Esophagus muscularis mucosa (tissue), 4 donors: ENCODE results near the gene OR5B12. TPM values are rescaled to one million over a fixed set of nuclear protein-coding genes. Genes with fewer than 3 reads are reported as not detected.

Experiments
- DNase-seq: peaks from one replicate; pipeline ENCODE4 v3.0.0-alpha.2; 2017; ENCODE audit errors: extremely low spot score
- H3K27ac ChIP-seq, 4 donors: fragments of 200-600 bp; sonication (generic); replicated peaks in 1 of 4; 1 replicate in 3 of 4; 2 replicates in 1 of 4; pipeline ENCODE4 v1.5.1; 2016 to 2019; ENCODE audit warnings: mild to moderate bottlenecking in 1 of 4
- H3K27me3 ChIP-seq, 4 donors: fragments of 200-600 bp; sonication (generic); one replicate each; pipeline versions ENCODE4 v1.5.1 to v1.6.0; 2016 to 2019
- H3K36me3 ChIP-seq, 4 donors: fragments of 200-600 bp; sonication (generic); one replicate each; pipeline ENCODE4 v1.5.1; 2016 to 2019
- H3K4me1 ChIP-seq, 4 donors: fragments of 200-600 bp; sonication (generic); one replicate each; pipeline ENCODE4 v1.5.1; 2016 to 2019
- H3K4me3 ChIP-seq, 4 donors: fragments of 200-600 bp; sonication (generic); 1 replicate in 2 of 4; 2 replicates in 2 of 4; pipeline ENCODE4 v1.5.1; 2016 to 2019; ENCODE audit warnings: mild to moderate bottlenecking in 4 of 4, moderate library complexity in 1 of 4
- H3K9me3 ChIP-seq, 4 donors: fragments of 200-600 bp; sonication (generic); 1 replicate in 3 of 4; 2 replicates in 1 of 4; pipeline ENCODE4 v1.5.1; 2016 to 2019
- CTCF ChIP-seq, 3 experiments: fragments of 200-600 bp in 2 of 3; fragments of 450-650 bp in 1 of 3; sonication (generic) in 2 of 3; IDR thresholded peaks; one replicate each; pipeline ENCODE4 v1.5.1; 2017 to 2019; ENCODE audit warnings: antibody characterized with exemption in 3 of 3, mild to moderate bottlenecking in 2 of 3, moderate library complexity in 1 of 3
- EP300 ChIP-seq: sonication (generic); formaldehyde crosslinking; IDR thresholded peaks from one replicate; pipeline ENCODE4 v1.6.1; 2017; ENCODE audit warnings: antibody characterized with exemption
- POLR2A ChIP-seq: fragments of 450-650 bp; IDR thresholded peaks from one replicate; pipeline ENCODE4 v1.6.1; 2017; ENCODE audit warnings: antibody characterized with exemption, moderate library complexity, mild to moderate bottlenecking, low read depth
- POLR2AphosphoS5 ChIP-seq, 2 donors: sonication (generic); formaldehyde crosslinking; IDR thresholded peaks; one replicate each; pipeline ENCODE4 v1.6.1; 2017; ENCODE audit warnings: antibody characterized with exemption in 2 of 2
- WGBS: methylation state at CpG from one replicate; pipeline ENCODE4 v1.1.5; 2018; 5-methylcytosine and 5-hydroxymethylcytosine counted together
- intact Hi-C: fragments of 100-400 bp; cut with DNase I; formaldehyde crosslinking; loops from one replicate; pipeline ENCODE4 v1.15.1; 2023
- total RNA-seq, 4 donors: library from RNA; depleted of rRNA; stranded (reverse); fragments of >200 nt; gene quantifications; one replicate each; pipeline versions ENCODE4 v1.1.0 to v1.2.1, GENCODE V29; 2016

The OR5B12 gene
- total RNA-seq, 4 donors from 2014 or later = not detected

- Histone ChIP-seq H3K27me3 (no peaks in the 10 kb centered on the region), H3K4me3 (no peak overlapping the region), H3K4me1 (no peaks in the 10 kb centered on the region), H3K27ac (no peak overlapping the region), H3K9me3 (peaks cover 0 to 11% (median 0%) of the 10 kb centered on the region in 4 donors), H3K36me3 (no peaks in the 10 kb centered on the region)
- intact Hi-C loops = no loop called here
- no peak for TF ChIP-seq POLR2A
- no peak for TF ChIP-seq EP300
- TF ChIP-seq POLR2AphosphoS5 (IDR thresholded peaks at IDR 0.05) = no peak
- no peak for TF ChIP-seq CTCF (IDR thresholded peaks at IDR 0.05)
- DNase-seq = no peak
- WGBS = 53% methylated on average over 4 of the region's 4 CpGs
These were observed 3.5 kb downstream of the OR5B12 start for GRCh38 chr11:58438486-58438885.

GRCh38 chr11:58434217-58434616 is 7.8 kb downstream of the OR5B12 start:
- Histone ChIP-seq H3K4me1 (no peaks in the 10 kb centered on the region), H3K27me3 (no peaks in the 10 kb centered on the region), H3K9me3 (peaks cover 0 to 13% (median 0%) of the 10 kb centered on the region in 4 donors), H3K36me3 (no peaks in the 10 kb centered on the region), H3K4me3 (no peak overlapping the region), H3K27ac (no peak overlapping the region)
- DNase-seq = no peak
- 87% methylated on average over 3 of the region's 3 CpGs for WGBS
- intact Hi-C loops = no loop called here
- no peak for TF ChIP-seq POLR2AphosphoS5 (IDR thresholded peaks at IDR 0.05)
- TF ChIP-seq POLR2A = no peak
- no peak for TF ChIP-seq CTCF (IDR thresholded peaks at IDR 0.05)
- TF ChIP-seq EP300 = no peak

- no peak overlapping the region for H3K4me3 ChIP-seq
- TF ChIP-seq EP300 (no peak), POLR2A (no peak), CTCF (IDR thresholded peaks at IDR 0.05) (no peak), POLR2AphosphoS5 (IDR thresholded peaks at IDR 0.05) (no peak)
- no peaks in the 10 kb centered on the region for H3K4me1 ChIP-seq
- no peaks in the 10 kb centered on the region for H3K36me3 ChIP-seq
- H3K27ac ChIP-seq = no peak overlapping the region
- H3K27me3 ChIP-seq = no peaks in the 10 kb centered on the region
- WGBS = 69% methylated on average over 3 of the region's 3 CpGs
- intact Hi-C loops = no loop called here
- peaks cover 0 to 17% (median 0%) of the 10 kb centered on the region in 4 donors for H3K9me3 ChIP-seq
- no peak for DNase-seq
These were observed 8.3 kb downstream of the OR5B12 start for GRCh38 chr11:58433638-58434203.

- WGBS = 33% methylated on average over 1 of the region's 1 CpG
- intact Hi-C loops = no loop called here
- peaks cover 0 to 13% (median 0%) of the 10 kb centered on the region in 4 donors for H3K9me3 ChIP-seq
These were observed 12.8 kb downstream of the OR5B12 start for GRCh38 chr11:58429273-58429672.

More at GRCh38 chr11:58429273-58429672, 12.8 kb downstream of the OR5B12 start:
- Histone ChIP-seq H3K4me3 (no peak overlapping the region), H3K27ac (no peak overlapping the region), H3K36me3 (no peaks in the 10 kb centered on the region), H3K27me3 (peaks cover 0 to 5% (median 0%) of the 10 kb centered on the region in 4 donors), H3K4me1 (no peaks in the 10 kb centered on the region)
- no peak for DNase-seq
- TF ChIP-seq POLR2A = no peak
- no peak for TF ChIP-seq CTCF (IDR thresholded peaks at IDR 0.05)
- TF ChIP-seq POLR2AphosphoS5 (IDR thresholded peaks at IDR 0.05) = no peak
- TF ChIP-seq EP300 = no peak
